HG03558 (cell line): ENCODE measurements around the gene IQCM.
A peak's percentile ranks its signal among the peaks of the same experiment; 100 is the strongest.
"Not testable (repeated sequence)": the region's sequence is repeated elsewhere in the genome, so short reads cannot be mapped to it uniquely, and the experiment has no call there.

Experiments used
- ATAC-seq: cut with Tn5 transposase; IDR thresholded peaks from one replicate; pipeline ENCODE4 v1.9.1; 2021; ENCODE audit warnings: moderate number of reproducible peaks; ENCODE audit not compliant: unreplicated experiment; ENCODE audit errors: extremely low read depth

Gene IQCM

DNA sequence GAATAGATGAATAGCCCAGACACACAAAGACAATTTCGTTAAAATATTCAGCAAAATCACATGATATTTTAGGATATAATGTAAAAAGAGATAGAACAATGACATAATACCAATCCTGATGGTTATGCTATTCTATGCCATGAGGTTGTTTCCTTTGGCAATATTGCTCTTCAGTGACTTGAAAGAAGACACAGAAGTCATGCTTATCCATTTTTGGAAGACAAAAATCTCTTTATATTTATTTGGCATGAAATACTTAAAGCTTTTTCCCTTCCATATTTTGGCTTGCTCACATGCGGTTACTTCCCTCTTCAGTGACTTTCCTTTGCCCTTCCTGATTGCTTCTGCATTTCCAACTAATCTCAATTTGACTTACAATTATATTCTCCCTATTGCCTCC is 314.8 kb downstream of the IQCM start:
- ATAC-seq = no peak

DNA sequence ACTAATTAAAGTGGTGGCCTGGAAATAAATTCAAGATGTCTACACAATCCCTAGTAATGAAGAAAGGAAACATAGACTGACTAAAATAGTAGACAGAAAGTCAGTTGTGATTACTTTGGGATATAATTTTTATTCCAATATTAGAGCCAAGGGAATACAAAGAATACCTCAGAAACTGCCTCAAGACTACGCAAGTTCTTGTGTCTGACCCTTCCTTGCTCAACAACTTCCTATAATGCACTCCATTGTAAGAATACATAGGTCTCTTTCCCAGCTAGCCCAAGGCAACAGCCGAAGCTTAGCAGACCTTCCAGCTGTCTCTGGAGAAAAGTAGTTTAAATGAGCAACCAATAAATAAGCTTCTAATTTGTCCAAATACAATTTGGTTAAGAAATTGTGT is 315.9 kb downstream of the IQCM start:
- ATAC-seq = no peak

DNA sequence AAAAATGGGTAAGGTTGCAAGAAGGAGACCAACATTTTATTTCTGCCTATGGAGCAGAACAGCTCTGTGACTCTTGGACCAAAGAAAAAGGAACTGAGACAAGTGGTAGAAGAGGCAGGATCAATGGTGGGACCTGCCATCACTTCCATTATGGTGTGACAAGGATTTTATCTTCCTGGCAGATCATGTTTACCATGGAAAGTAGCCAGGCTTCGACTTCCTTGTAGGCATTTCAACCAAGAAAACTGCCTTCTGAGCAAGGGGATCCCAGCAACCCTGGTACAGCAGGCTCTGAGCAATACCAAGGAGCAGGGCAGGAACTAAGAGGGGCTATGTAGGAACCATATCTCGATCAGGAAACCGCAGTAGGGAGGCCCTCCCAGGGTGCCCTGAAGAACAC is 317.4 kb downstream of the IQCM start:
- ATAC-seq = no peak

DNA sequence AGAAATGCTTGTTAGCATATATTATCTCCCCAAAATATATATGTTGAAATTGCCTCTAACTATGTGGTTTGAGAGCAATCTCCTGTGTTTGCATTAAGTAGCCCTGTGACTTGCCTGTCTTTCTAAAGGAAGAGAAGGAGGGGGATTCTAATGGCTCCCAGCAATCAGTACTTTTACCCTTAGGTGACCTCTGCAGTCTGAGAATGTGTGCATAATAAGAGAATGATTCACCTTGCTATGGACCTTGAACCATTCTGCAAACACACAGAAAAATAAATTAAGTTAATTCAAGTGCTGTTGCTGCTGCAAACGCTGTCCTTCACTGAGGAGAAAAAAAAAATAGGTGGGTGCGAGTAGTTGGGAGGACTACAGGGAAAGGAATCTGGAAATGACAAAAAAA is 322.2 kb downstream of the IQCM start:
- ATAC-seq = no peak

DNA sequence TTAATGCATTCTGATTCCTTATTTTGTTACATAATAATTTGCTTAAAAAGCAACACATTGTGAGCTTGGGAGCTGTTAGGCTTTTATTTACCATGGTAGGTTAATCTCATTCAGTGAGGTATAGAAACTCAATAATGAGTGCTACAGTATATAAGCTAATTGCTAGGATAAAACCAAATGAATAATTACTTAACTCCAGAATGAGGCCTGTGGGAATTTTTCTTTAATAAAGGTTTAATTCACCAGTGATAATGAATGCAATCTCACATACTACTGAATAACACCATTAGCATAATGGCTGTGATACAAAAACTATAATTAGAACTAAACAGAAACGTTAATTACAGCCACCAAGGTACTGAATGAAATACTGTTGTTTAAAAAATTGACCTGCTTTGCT is 326.3 kb downstream of the IQCM start:
- ATAC-seq = no peak

DNA sequence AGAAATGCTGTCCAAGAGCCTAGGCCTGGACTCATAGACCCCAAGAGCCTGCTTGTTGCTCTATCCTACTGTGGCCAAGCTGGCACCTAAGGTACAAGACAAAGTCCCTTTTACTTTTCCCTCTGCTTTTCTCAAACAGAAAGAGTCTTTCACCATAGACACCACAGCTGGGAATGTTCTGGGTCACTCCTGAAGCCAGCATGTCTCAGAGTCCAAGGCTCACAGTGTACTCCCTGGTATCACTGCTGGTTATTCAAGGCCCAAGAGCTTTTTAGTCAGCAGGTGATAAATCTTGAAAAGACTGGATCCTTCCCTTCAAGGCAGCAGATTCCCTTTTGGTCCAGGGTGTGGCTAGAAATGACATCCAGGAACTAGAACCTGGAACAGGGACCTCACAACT is 328.8 kb downstream of the IQCM start:
- ATAC-seq = no peak

DNA sequence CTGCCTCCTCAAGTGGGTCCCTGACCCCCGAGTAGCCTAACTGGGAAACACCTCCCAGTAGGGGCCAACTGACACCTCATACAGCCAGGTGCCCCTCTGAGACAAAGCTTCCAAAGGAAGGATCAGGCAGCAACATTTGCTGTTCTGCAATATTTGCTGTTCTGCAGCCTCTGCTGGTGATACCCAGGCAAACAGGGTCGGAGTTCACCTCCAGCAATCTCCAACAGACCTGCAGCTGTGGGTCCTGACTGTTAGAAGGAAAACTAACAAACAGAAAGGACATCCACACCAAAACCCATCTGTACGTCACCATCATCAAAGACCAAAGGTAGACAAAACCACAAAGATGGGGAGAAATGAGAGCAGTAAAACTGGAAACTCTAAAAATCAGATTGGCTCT is 347.0 kb downstream of the IQCM start:
- ATAC-seq = not testable (repeated sequence)

DNA sequence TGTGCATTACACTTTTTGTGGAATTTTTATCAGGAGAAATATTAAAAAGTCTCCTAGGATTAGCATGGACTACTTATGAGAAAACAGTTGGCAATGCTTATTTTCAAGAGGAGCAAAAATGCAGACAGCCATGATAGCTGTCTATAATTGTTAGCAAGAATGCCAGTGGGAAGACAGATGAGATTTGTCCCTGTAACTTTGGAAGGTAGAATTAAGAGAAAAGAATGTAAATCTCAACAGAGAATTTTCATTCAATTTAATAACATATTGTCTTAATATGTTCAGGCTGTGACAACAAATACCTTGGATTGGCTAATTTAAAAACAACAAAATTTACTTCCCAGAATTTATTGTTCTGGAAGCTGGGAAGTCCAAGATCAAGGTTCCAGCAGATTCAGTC is 349.2 kb downstream of the IQCM start:
- ATAC-seq = no peak

DNA sequence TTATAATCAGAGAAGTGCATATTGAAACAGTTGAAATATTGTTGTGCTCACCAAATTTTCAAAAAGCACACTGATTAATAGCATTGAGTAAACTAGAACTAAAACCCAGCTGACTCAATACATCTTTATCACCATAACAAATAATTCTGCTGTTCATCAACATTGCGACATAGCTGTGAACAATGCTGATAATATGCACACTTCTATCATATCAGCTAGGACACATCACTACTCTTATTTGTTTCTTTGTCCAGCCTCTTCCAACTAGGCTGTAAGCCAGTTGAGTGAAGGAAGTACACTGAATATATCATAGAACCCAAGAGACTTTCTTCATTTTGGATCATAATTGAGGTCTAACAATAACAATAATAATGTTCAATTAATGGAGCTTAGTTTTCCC is 349.7 kb downstream of the IQCM start:
- ATAC-seq = no peak

DNA sequence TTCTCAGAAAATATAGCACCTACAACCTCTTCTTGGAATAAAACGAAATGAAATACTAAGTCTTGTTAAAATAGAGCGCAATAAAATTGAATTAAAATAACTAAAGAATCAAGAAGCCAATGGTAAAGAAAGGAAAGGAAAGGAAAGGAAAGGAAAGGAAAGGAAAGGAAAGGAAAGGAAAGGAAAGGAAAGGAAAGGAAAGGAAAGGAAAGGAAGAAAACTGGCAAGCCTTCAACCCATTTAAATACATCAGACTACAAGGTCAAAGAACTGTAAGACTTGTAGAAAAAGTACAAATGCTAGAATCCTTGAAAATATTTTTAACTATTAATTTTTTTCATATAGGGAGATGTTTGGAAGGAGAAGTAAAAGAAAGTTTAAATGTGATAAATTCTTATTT is 372.1 kb downstream of the IQCM start:
- ATAC-seq = no peak

DNA sequence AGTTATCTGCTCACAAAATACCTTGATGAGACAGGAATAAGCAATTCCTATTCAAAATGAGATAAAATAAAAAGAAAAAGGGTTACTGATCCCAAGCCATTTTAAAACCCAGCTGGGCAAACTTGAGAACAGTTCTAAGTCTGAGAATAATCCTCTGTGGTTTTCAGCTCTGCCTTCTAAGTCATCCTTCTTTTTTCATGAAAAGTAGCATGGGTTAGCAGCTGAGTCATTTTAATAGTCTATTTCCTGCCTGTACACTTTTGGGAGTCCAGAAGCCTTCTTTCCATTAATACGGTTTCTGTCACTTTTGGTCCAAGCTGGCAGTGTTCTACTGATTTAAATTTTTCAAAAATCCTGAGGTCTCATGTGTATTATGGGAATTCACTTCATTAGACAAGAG is 374.3 kb downstream of the IQCM start:
- ATAC-seq = no peak

DNA sequence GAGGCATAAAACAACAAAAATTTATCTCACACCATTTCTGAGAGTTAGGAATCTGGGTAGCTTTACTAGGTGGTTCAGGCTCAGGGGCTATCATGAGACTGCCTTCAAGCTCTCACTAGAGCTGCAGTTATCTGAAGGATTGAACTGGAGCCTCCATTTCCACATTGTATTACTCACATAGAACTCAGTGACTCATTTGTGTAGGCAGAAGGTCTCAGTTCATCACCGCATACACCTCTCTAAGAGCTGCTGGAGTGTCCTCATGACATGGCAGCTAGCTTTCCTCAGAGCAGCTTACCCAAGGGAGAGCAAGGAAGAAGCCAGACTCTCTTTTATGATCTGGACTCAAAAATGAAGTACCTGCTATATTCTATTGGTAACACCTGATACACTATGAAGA is 389.2 kb downstream of the IQCM start:
- no peak for ATAC-seq

DNA sequence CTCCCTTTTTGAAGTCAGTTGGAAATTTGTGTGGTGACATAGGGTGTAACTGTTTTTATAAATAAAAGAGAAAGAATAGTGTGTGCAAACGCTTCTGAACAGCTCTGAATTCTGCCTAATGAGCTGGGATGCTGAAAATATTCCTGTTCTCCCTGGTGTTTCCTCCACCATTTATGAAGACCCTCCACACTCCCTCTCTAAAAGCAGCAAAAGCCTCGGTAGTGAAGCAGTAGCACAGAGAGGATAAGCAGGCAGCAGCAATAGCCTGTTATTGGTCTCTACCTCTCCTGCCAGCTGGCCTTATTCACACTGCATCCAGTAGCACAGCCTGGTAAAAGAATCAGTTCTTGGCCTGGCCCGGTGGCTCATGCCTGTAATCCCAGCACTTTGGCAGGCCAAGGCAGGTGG is 406.1 kb downstream of the IQCM start:
- ATAC-seq = no peak

DNA sequence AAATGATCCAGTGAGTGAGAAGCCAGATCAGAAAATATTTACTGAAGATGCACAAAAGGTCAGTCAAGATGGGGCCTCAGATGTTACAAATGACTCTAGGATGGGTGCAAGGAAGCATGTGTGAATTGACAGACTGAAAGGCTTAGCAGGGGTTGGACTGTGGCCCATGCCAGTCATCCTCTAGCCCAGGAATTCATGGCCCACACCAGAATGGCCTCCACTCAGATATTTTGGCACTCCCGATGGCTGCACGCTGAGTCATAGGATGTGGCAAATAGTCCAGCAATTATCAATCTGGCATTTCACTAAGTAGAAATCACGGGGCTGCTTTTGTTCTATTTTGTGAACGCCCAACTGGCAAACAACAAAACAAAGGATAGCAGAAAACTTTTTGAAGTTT is 406.5 kb downstream of the IQCM start:
- ATAC-seq = no peak

DNA sequence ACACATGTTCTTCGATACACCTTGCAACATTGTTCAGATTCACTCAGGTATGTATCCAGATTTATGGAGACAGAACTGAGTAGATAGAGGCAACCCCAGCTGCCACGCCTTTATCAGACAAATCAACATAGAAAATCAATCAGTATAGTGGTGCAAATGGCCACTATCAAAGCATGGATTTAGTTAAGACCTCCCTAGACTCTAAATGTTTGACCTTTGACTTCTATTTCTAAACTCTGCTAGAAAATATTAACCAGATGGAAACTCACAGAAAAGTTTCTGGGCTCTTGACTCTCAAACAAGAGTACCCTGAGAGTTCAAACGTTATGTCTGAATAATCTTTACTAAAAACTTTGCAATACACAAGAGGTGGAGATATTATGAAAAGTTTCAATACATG is 411.5 kb downstream of the IQCM start:
- no peak for ATAC-seq

DNA sequence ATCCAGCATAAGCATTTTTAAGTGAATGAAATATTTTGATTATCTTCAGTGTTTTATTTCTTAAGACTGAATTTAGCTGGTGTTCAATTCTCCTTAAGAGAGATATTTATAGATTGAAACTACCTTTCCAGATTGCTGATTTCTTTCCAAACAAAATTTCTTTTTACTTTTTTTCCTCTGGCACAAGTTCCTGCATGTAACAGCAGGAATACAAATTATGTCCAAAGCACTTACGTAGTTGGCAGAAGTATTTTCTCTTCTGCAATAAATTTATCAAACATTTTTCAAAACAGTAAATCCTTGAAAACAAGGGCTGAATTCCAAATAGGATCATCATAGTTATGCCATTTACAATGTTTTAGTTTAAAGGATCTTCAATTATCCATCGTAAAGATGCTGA is 412.6 kb downstream of the IQCM start:
- ATAC-seq = no peak

DNA sequence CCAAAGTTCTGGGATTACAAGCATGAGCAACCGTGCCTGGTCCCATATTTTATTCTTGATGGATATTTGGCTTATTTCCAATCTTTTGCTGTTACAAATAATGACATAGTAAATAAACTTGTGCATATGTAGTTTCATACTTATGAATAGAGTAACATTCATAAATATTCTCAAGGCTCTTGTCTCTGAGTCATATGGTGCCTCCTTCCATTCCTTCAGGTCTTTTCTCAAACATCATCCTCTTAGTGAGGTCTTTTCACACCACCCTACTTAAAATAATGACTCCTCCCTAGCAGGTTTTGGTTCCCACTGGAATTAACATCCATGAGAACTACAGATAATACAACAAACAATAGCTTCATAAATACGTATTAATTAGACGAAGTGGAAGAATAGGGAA is 416.6 kb downstream of the IQCM start:
- ATAC-seq = no peak

DNA sequence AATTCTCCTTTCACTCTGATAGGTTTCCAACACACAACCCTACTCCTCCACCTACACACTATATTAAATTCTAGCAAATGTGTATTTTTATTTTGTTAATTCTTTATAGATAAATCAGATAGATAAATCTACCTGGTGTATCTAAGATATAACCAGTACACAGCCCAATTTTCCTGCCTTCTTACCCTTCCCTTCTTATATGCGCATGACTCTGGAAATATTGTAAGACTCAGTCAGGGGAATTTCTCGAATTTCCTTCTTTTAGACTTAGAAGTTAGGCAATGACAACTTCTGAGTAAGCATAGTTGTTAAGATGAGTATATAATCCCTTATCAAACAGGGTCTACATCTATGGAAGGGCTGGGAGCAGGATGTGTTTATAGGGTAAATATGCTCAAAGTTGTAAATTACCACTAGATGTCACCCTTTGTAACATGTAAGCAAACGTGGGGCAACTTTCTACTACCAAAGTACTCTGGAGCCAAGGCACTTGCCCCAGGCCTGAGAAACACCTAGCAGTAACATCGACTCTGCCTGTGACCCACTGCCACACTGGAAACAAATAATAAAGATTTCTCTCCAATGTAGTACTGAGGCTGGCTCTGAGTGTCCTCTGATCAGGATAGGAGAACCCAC is 444.7 kb downstream of the IQCM start:
- ATAC-seq = peak; percentile 52

DNA sequence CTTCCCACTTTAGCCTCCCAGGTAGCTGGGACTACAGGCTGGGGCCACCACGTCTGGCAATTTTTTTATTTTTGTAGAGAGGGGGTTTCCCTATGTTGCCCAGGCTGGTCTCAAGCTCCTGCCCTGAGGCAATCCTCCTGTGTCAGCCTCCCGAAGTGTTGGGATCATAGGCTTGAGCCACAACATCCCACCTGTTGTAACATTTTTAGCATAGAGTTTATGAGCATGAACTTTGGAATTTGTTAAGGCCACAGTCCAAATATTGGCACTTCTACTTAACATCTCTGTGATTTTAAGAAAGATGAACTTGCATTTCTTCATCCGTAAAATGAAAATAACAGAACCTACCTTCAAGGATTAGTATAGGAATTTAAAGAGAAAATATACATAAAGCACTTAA is 445.6 kb downstream of the IQCM start:
- no peak for ATAC-seq

DNA sequence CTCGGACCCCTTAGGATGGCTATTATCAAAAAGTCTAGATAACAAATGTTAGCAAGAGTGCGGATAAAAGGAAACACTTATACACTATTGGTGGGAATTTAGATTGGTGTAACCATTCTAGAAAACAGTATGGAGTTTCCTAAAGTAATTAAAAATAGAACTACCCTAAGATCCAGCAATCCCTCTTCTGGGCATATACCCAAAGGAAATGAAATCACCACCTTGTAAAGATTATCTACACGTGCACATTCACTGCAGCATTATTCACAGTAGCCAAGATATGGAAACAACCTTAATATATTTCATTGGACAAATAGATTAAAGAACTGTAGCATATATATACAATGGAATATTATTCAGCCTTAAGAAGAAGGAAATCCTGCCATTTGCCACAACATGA is 462.4 kb downstream of the IQCM start:
- no peak for ATAC-seq

DNA sequence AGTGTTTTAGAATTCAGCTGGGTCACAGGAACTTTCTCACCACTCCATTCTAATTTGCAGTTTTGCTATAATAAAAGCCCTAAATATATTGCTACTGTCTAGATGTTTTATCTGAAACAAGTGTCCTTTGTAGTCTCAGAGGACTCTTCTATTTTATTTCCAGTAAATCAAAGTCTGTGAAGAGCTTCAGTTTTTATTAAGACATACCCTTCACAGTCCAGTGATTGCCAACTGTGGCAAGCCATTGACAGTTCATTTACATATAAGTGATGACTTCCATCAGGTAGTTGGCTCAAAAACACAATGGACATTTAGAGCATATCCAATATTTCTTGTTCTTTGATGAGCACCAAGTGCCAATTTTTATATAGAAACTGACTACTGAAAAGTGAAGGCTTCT is 466.1 kb downstream of the IQCM start:
- ATAC-seq = no peak

DNA sequence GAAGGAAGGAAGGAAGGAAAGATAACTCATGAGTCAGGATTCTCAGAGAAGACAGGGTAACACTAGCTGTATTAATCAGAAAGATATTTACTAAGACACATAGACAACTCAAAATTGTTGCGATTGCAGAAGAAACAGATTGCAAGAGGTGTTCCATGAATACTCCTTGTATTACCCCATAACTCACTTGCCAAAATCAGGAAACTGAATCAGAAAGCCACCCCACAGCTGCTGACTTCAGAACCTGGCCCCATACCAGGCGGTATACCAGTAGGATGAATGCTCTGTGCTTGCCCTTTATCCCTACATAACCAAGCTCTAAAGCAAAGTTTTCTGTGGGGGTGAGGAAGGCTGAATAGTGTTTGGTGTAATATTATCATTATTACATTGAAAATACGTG is 468.5 kb downstream of the IQCM start:
- no peak for ATAC-seq

DNA sequence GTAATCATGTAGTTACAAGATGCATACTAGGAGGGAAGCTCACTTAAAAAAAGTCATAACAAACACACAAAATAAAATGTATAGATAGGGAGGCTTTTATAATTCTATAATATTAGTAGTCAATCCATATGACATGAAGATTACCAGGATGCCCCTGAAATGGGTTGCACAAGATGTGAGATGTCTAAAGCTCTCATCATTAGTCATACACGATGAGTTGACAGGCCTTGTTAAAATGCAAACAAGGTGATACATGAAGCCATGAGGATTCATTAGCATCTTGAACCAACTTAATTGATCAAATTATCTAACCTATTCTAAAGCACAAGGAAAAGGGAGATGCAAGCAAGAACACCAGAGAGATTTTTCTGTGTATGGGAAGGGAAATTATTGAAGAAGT is 470.2 kb downstream of the IQCM start:
- ATAC-seq = no peak
